T-cell (primary cell): Measurements from ENCODE around the gene ABCG1. TPM values are rescaled to one million over a fixed set of nuclear protein-coding genes. Genes with fewer than 3 reads are reported as not detected.
A peak's percentile ranks its signal among the peaks of the same experiment; 100 is the strongest.

ENCODE experiments used
- ATAC-seq, 4 experiments: fragments of 200-7000 bp in 3 of 4; fragments of 150-1000 bp in 1 of 4; cut with Tn5 transposase; replicated peaks in 1 of 4; 1 replicate in 3 of 4; 2 replicates in 1 of 4; pipeline ENCODE4 v1.10.0; 2021; ENCODE audit warnings: moderate library complexity in 3 of 4, mild to moderate bottlenecking in 2 of 4, moderate number of reproducible peaks in 1 of 4
- CTCF ChIA-PET, 2 donors: fragments of 300-600 bp; sonication (Branson Sonifier 250); formaldehyde crosslinking; loops; one replicate each; lab custom pipeline; 2022; ENCODE audit warnings: antibody characterized with exemption in 2 of 2; lab: Charles Lee
- POLR2A ChIA-PET, 2 donors: fragments of 300-600 bp; sonication (Branson Sonifier 250); formaldehyde crosslinking; loops; one replicate each; lab custom pipeline; 2022; ENCODE audit warnings: antibody characterized with exemption in 2 of 2; lab: Charles Lee
- DNase-seq, 35 experiments: peaks; one replicate each; pipeline versions ENCODE4 v3.0.0 to v3.0.0-alpha.2; 2013 to 2023
- H3K27ac ChIP-seq: one replicate; pipeline ENCODE4 v1.5.1; 2013; ENCODE audit warnings: low read length
- H3K27me3 ChIP-seq, 2 experiments: replicated peaks in 1 of 2; 1 replicate in 1 of 2; 2 replicates in 1 of 2; pipeline versions ENCODE4 v1.6.1 to v1.7.0; 2013; ENCODE audit warnings: low read length in 1 of 2, mixed read lengths in 1 of 2; ENCODE audit not compliant: control insufficient read depth in 2 of 2, insufficient read depth in 2 of 2; ENCODE audit errors: extremely low read depth in 1 of 2
- H3K36me3 ChIP-seq, 2 donors: 1 replicate in 1 of 2; 2 replicates in 1 of 2; pipeline versions ENCODE4 v1.6.1 to v1.7.0; 2013; ENCODE audit warnings: low read length in 1 of 2; ENCODE audit not compliant: control insufficient read depth in 2 of 2, insufficient read depth in 1 of 2; ENCODE audit errors: extremely low read depth in 1 of 2
- H3K4me1 ChIP-seq, 2 experiments: 1 replicate in 1 of 2; 2 replicates in 1 of 2; pipeline versions ENCODE4 v1.6.1 to v1.7.0; 2013; ENCODE audit warnings: low read length in 2 of 2, mixed read lengths in 1 of 2; ENCODE audit not compliant: insufficient read depth in 2 of 2, control insufficient read depth in 1 of 2; ENCODE audit errors: extremely low read depth in 1 of 2
- H3K4me3 ChIP-seq, 2 donors: 1 replicate in 1 of 2; 2 replicates in 1 of 2; pipeline versions ENCODE4 v1.5.1 to v1.7.0; 2013; ENCODE audit warnings: mild to moderate bottlenecking in 2 of 2, low read length in 1 of 2, moderate library complexity in 1 of 2; ENCODE audit not compliant: control insufficient read depth in 1 of 2; ENCODE audit errors: extremely low read depth in 1 of 2
- H3K9me3 ChIP-seq: 2 replicates; pipeline ENCODE4 v1.7.0; 2013
- H3K27ac Mint-ChIP-seq, 2 donors: one replicate each; pipeline ENCODE4 v1.8.0; 2020 to 2021; ENCODE audit warnings: mild to moderate bottlenecking in 2 of 2, mixed read lengths in 2 of 2
- H3K27me3 Mint-ChIP-seq, 2 donors: one replicate each; pipeline ENCODE4 v1.8.0; 2021 to 2022; ENCODE audit warnings: mixed read lengths in 2 of 2
- H3K36me3 Mint-ChIP-seq: one replicate; pipeline ENCODE4 v1.8.0; 2021; ENCODE audit warnings: mixed read lengths
- H3K4me1 Mint-ChIP-seq, 3 donors: one replicate each; pipeline ENCODE4 v1.8.0; 2020 to 2022; ENCODE audit warnings: mixed read lengths in 3 of 3, mild to moderate bottlenecking in 1 of 3
- H3K4me3 Mint-ChIP-seq, 3 donors: one replicate each; pipeline ENCODE4 v1.8.0; 2020 to 2022; ENCODE audit warnings: mild to moderate bottlenecking in 3 of 3, mixed read lengths in 3 of 3, moderate library complexity in 3 of 3
- H3K9me3 Mint-ChIP-seq, 3 donors: one replicate each; pipeline ENCODE4 v1.8.0; 2020 to 2022; ENCODE audit warnings: mixed read lengths in 3 of 3
- WGBS: methylation state at CpG from one replicate; pipeline ENCODE4 v1.1.5; 2013; ENCODE audit warnings: missing lambda C conversion rate; ENCODE audit not compliant: insufficient coverage; 5-methylcytosine and 5-hydroxymethylcytosine counted together
- total RNA-seq, 35 experiments: library from RNA in 6 of 35; stranded (reverse) in 6 of 35; fragments of 120-200 nt in 1 of 35; gene quantifications; one replicate each; pipeline versions ENCODE4 v1.2.1 to v1.2.4 and lab custom pipeline; 2013 to 2026

The ABCG1 gene
- total RNA-seq, 5 donors from 2014 or later (not counting 1 experiment from before 2014, with no cell fraction given), result 4.1 to 51.1 (median 6.2) TPM

DNA sequence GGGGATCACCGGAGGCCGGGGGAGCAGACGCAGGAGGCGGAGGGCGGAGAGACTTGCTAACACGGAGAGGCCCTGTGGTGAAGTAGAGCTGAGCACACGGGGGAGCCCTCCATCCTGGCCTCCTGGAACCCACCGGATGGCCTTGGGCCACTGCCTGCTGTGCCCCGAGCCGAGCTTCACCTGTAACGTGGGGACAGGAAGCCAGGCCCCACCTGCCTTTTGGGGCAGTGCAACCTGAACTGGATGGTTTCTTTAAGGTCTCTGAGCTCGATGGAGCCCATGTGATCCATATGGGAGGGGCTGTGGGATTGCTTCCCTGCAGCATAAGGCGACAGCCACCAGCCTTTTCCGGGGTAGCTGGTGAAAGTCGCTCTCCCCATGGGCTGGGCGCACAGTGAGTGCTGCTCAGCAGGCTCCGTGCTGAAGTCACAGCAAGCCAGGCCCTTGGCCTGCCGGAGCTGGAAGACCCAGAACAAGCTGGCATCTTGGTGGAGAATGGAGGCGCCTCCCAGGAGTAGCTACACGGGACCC lies 60.5 kb downstream of the ABCG1 start:
- H3K36me3 ChIP-seq, result peaks cover 32 to 84% of the 10 kb centered on the region in 2 donors
- Mint-ChIP-seq H3K27ac (no peak overlapping the region), H3K9me3 (no peaks in the 10 kb centered on the region), H3K4me1 (no peaks in the 10 kb centered on the region), H3K4me3 (no peak overlapping the region), H3K36me3 (peaks cover 48% of the 10 kb centered on the region), H3K27me3 (no peaks in the 10 kb centered on the region)
- no peak overlapping the region for H3K4me3 ChIP-seq
- 85% methylated on average over 20 of the region's 20 CpGs for WGBS
- ATAC-seq (peak in 1 of 4 experiments; percentile 15), DNase-seq (no peak)
- H3K4me1 ChIP-seq, result no peaks in the 10 kb centered on the region
- no peaks in the 10 kb centered on the region for H3K9me3 ChIP-seq
- ChIA-PET CTCF (no interaction called here), POLR2A (interaction anchor here in 1 of 2 donors (0.5 kb wide), 1 partner anchor 281 kb away, joined by 3 read pairs; no protein-coding TSS in a partner anchor)
- H3K27ac ChIP-seq, result no peak overlapping the region
- H3K27me3 ChIP-seq, result no peaks in the 10 kb centered on the region

DNA sequence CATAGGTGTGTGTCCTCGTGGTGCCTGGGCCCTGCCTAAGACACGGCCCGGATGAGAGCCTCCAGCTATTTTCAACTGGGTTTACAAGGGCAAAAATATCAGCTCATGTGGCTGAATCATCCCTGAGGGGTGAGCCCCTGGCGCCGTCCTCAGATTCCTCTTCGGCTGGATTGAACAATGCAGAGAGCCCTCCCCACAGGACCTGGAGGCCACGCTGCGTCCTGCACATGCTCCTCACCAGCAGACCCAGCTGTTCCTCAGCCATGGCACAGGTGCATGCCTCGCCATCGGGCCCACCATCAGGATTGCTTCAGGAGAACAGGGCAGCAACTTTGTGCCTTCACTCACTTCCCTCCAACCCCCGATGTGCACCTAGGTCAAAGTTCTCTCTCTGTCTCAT lies 60.9 kb downstream of the ABCG1 start:
- Histone ChIP-seq H3K4me3 (no peak overlapping the region), H3K36me3 (peaks cover 33 to 86% of the 10 kb centered on the region in 2 donors), H3K4me1 (no peaks in the 10 kb centered on the region), H3K9me3 (no peaks in the 10 kb centered on the region), H3K27ac (no peak overlapping the region), H3K27me3 (no peaks in the 10 kb centered on the region)
- no peak overlapping the region for H3K4me3 Mint-ChIP-seq
- ATAC-seq (peak in 1 of 4 experiments; percentile 12), DNase-seq (no peak)
- no peaks in the 10 kb centered on the region for H3K9me3 Mint-ChIP-seq
- WGBS, result 94% methylated on average over 9 of the region's 11 CpGs
- peaks cover 51% of the 10 kb centered on the region for H3K36me3 Mint-ChIP-seq
- H3K27me3 Mint-ChIP-seq, result no peaks in the 10 kb centered on the region
- ChIA-PET POLR2A (no interaction called here), CTCF (no interaction called here)
- H3K27ac Mint-ChIP-seq, result no peak overlapping the region
- no peaks in the 10 kb centered on the region for H3K4me1 Mint-ChIP-seq

DNA sequence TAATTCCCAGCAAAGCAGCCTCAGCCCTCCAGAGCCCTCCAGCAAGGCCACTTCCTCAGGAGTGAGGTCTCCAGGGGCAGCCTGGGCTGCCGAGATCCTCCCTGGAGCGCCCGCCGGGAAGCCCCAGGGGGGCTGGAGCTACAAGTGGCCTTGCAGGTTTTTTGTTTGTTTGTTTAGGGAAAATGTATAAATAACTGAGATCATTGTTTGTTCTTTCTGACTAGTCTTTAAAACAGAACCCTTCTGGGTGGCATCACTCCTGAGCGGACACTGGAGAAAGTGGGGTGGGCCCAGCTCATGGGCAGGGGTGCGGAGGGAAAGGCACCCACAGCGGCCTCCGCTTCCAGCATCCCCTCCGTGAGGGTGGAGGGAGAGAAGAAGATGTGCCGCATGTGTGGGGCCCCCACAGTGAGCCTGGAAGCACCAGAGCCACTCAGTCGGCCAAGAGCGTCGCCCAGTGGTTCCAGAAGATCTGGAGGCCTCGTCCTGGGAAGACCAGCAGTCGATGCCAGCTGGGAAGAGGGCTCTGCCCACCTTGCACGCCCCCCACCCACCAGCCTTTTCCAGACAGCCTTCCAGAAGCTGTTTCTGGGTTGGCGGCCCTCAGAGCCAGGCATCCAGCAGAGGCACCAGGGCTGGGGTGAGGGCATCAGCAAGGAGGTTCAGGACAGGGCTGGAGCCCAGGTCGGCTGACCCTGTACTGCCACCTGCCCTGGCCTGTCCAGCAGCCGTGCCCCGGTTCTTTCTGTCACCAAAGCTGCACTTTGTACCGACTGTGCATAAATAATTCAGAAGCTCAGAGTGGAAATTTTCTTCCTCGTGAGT lies 61.6 kb downstream of the ABCG1 start:
- no peak overlapping the region for H3K27ac ChIP-seq

DNA sequence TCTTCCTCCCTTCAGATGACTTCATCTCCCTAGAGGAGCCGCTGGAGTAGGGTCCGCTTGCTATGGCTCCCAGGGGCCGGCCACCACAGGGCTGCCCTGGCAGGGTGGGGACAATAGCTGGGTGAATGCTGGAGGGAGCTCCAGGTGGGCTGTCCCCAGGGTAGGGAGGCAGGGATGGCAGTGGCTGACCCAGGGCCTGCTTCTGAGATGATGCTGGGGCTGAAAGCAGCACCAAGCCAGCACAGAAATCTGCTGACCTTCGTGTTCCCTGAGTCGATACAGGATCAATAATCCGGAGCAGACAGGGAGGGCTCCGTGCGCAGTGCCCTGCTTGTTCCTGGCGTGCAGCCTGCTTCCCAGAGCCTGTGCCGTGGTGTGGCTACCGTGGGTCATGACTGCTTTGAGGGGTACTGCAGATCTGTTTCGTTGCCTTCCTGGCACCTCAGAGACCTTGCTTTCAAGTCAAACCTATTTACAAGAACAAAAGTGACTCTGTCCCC lies 62.3 kb downstream of the ABCG1 start:
- H3K27ac Mint-ChIP-seq, result no peak overlapping the region
- Histone ChIP-seq H3K27ac (no peak overlapping the region), H3K27me3 (no peaks in the 10 kb centered on the region), H3K4me1 (no peaks in the 10 kb centered on the region), H3K36me3 (peaks cover 31 to 87% of the 10 kb centered on the region in 2 donors), H3K9me3 (no peaks in the 10 kb centered on the region), H3K4me3 (no peak overlapping the region)
- H3K4me3 Mint-ChIP-seq, result no peak overlapping the region
- POLR2A ChIA-PET, result no interaction called here
- no peaks in the 10 kb centered on the region for H3K9me3 Mint-ChIP-seq
- ATAC-seq (no peak), DNase-seq (no peak)
- H3K27me3 Mint-ChIP-seq, result no peaks in the 10 kb centered on the region
- CTCF ChIA-PET, result no interaction called here
- 91% methylated on average over 9 of the region's 12 CpGs for WGBS
- peaks cover 50% of the 10 kb centered on the region for H3K36me3 Mint-ChIP-seq
- H3K4me1 Mint-ChIP-seq, result no peaks in the 10 kb centered on the region

More for the DNA sequence above, 61.6 kb downstream of the ABCG1 start:
- 96% methylated on average over 17 of the region's 22 CpGs for WGBS
- CTCF ChIA-PET, result no interaction called here
- ATAC-seq (no peak), DNase-seq (no peak)
- Histone ChIP-seq H3K27me3 (no peaks in the 10 kb centered on the region), H3K4me1 (no peaks in the 10 kb centered on the region), H3K9me3 (no peaks in the 10 kb centered on the region), H3K4me3 (no peak overlapping the region), H3K36me3 (peaks cover 30 to 84% of the 10 kb centered on the region in 2 donors)
- no peak overlapping the region for H3K4me3 Mint-ChIP-seq
- no peak overlapping the region for H3K27ac Mint-ChIP-seq
- H3K4me1 Mint-ChIP-seq, result no peaks in the 10 kb centered on the region
- H3K27me3 Mint-ChIP-seq, result no peaks in the 10 kb centered on the region
- POLR2A ChIA-PET, result no interaction called here
- H3K9me3 Mint-ChIP-seq, result no peaks in the 10 kb centered on the region
- H3K36me3 Mint-ChIP-seq, result peaks cover 48% of the 10 kb centered on the region

DNA sequence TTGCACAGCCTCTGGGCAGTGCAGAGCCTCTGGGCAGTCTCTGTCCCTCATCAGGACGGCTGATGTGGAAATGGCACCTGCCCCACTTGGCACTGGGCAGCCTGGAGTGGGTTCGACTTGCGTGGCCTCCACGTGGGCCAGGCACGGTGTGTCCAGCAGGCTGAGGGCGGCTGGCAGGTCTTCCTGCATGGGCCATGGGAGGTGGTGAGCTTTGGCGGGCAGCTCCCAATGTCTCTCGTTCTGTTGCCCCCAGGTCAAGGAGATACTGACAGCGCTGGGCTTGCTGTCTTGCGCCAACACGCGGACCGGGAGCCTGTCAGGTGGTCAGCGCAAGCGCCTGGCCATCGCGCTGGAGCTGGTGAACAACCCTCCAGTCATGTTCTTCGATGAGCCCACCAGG lies 63.1 kb downstream of the ABCG1 start:
- ChIA-PET CTCF (no interaction called here), POLR2A (no interaction called here)
- H3K36me3 Mint-ChIP-seq, result peaks cover 54% of the 10 kb centered on the region
- H3K4me1 Mint-ChIP-seq, result no peaks in the 10 kb centered on the region
- H3K4me3 ChIP-seq, result no peak overlapping the region
- 96% methylated on average over 18 of the region's 18 CpGs for WGBS
- H3K9me3 ChIP-seq, result no peaks in the 10 kb centered on the region
- ATAC-seq (no peak), DNase-seq (no peak)
- H3K27ac Mint-ChIP-seq, result no peak overlapping the region
- H3K27me3 Mint-ChIP-seq, result no peaks in the 10 kb centered on the region
- H3K27me3 ChIP-seq, result no peaks in the 10 kb centered on the region
- H3K36me3 ChIP-seq, result peaks cover 29 to 88% of the 10 kb centered on the region in 2 donors
- no peak overlapping the region for H3K27ac ChIP-seq
- H3K9me3 Mint-ChIP-seq, result no peaks in the 10 kb centered on the region
- no peaks in the 10 kb centered on the region for H3K4me1 ChIP-seq
- no peak overlapping the region for H3K4me3 Mint-ChIP-seq

DNA sequence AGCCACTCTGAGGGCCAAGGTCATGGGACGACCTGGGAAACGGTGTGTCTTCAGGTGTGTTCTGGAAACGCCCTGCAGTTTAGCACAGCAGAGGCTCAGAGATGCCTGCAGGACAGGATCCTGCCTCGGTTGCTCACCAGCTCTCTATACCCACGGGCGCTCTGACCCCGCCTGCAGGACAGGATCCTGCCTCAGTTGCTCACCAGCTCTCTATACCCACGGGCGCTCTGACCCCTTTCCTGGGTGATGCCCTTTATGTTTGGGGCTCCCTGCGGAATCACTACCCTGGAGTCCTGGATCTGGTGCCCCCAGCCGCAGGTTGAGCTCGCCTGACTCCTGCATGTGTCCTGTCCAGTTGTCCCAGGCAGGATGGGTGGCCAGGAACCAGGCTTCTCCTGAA lies 63.8 kb downstream of the ABCG1 start:
- H3K4me3 Mint-ChIP-seq, result no peak overlapping the region
- no peak for DNase-seq
- H3K36me3 ChIP-seq, result peaks cover 26 to 88% of the 10 kb centered on the region in 2 donors
- no peaks in the 10 kb centered on the region for H3K4me1 Mint-ChIP-seq
- H3K27ac Mint-ChIP-seq, result no peak overlapping the region
- ChIA-PET POLR2A (no interaction called here), CTCF (no interaction called here)
- H3K27me3 ChIP-seq, result no peaks in the 10 kb centered on the region
- no peak for ATAC-seq
- H3K4me3 ChIP-seq, result no peak overlapping the region
- H3K27me3 Mint-ChIP-seq, result no peaks in the 10 kb centered on the region
- WGBS, result 90% methylated on average over 7 of the region's 12 CpGs
- H3K9me3 Mint-ChIP-seq, result no peaks in the 10 kb centered on the region
- no peaks in the 10 kb centered on the region for H3K9me3 ChIP-seq
- peaks cover 54% of the 10 kb centered on the region for H3K36me3 Mint-ChIP-seq
- H3K4me1 ChIP-seq, result no peaks in the 10 kb centered on the region
- no peak overlapping the region for H3K27ac ChIP-seq
